Lower leg skin (tissue), 4 donors: Measurements from ENCODE around the gene GLT1D1. TPM values are rescaled to one million over a fixed set of nuclear protein-coding genes. Genes with fewer than 3 reads are reported as not detected.

ENCODE experiments used
- DNase-seq, 2 donors: peaks; one replicate each; pipeline ENCODE4 v3.0.0-alpha.2; 2019; ENCODE audit warnings: low spot score in 2 of 2
- H3K4me3 ChIP-seq: fragments of 200-600 bp; sonication (generic); 2 replicates; pipeline ENCODE4 v1.5.1; 2017; ENCODE audit warnings: mild to moderate bottlenecking, low read depth; ENCODE audit not compliant: poor library complexity, severe bottlenecking
- POLR2A ChIP-seq, 2 donors: fragments of 450-650 bp; IDR thresholded peaks; one replicate each; pipeline ENCODE4 v1.6.1; 2016 to 2017; ENCODE audit warnings: antibody characterized with exemption in 2 of 2, mild to moderate bottlenecking in 1 of 2, moderate library complexity in 1 of 2
- WGBS, 2 donors: methylation state at CpG; one replicate each; pipeline ENCODE4 v1.1.5; 2018; 5-methylcytosine and 5-hydroxymethylcytosine counted together
- intact Hi-C: fragments of 100-400 bp; cut with DNase I; formaldehyde crosslinking; loops from one replicate; pipeline ENCODE4 v1.15.0; 2023; ENCODE audit warnings: low total_unique reads
- total RNA-seq, 4 donors: library from RNA; depleted of rRNA; stranded (reverse); fragments of >200 nt; gene quantifications; one replicate each; pipeline ENCODE4 v1.1.0, GENCODE V29; 2016
- TF ChIP-seq, protein P1 (sequence below), 3 donors: fragments of 450-650 bp; IDR thresholded peaks; one replicate each; pipeline ENCODE4 v1.5.1; 2016; ENCODE audit warnings: antibody characterized with exemption in 3 of 3, mild to moderate bottlenecking in 3 of 3, moderate library complexity in 2 of 3

The GLT1D1 gene
- total RNA-seq, 4 donors from 2014 or later, result 1.5 to 2.2 (median 1.9) TPM

- no peak for DNase-seq
- TF ChIP-seq, protein P1, sequence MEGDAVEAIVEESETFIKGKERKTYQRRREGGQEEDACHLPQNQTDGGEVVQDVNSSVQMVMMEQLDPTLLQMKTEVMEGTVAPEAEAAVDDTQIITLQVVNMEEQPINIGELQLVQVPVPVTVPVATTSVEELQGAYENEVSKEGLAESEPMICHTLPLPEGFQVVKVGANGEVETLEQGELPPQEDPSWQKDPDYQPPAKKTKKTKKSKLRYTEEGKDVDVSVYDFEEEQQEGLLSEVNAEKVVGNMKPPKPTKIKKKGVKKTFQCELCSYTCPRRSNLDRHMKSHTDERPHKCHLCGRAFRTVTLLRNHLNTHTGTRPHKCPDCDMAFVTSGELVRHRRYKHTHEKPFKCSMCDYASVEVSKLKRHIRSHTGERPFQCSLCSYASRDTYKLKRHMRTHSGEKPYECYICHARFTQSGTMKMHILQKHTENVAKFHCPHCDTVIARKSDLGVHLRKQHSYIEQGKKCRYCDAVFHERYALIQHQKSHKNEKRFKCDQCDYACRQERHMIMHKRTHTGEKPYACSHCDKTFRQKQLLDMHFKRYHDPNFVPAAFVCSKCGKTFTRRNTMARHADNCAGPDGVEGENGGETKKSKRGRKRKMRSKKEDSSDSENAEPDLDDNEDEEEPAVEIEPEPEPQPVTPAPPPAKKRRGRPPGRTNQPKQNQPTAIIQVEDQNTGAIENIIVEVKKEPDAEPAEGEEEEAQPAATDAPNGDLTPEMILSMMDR (IDR thresholded peaks at IDR 0.05), result no peak
- no peak for TF ChIP-seq POLR2A (IDR thresholded peaks at IDR 0.05)
- intact Hi-C loops, result no loop called here
- 84 to 93% methylated on average over 25 of the region's 25 CpGs for WGBS, 2 donors
- H3K4me3 ChIP-seq, result no peak overlapping the region
These were observed 38.6 kb upstream of the GLT1D1 start for GRCh38 chr12:128814411-128815261.

- TF ChIP-seq, protein P1 (IDR thresholded peaks at IDR 0.05), result no peak
- TF ChIP-seq POLR2A (IDR thresholded peaks at IDR 0.05), result no peak
- intact Hi-C loops, result no loop called here
- H3K4me3 ChIP-seq, result no peak overlapping the region
- 84 to 88% methylated on average over 7 of the region's 7 CpGs for WGBS, 2 donors
- no peak for DNase-seq
These were observed 37.3 kb upstream of the GLT1D1 start for GRCh38 chr12:128815779-128816642.

- no peak for DNase-seq
- 93 to 96% methylated on average over 4 of the region's 4 CpGs for WGBS, 2 donors
- TF ChIP-seq, protein P1 (IDR thresholded peaks at IDR 0.05), result no peak
- TF ChIP-seq POLR2A (IDR thresholded peaks at IDR 0.05), result no peak
- intact Hi-C loops, result no loop called here
- no peak overlapping the region for H3K4me3 ChIP-seq
These were observed 36.7 kb upstream of the GLT1D1 start for GRCh38 chr12:128816643-128816920.

- TF ChIP-seq, protein P1 (IDR thresholded peaks at IDR 0.05), result no peak
- TF ChIP-seq POLR2A (IDR thresholded peaks at IDR 0.05), result no peak
- no peak overlapping the region for H3K4me3 ChIP-seq
- 39% methylated on average over 8 of the region's 8 CpGs for WGBS, 2 donors
- intact Hi-C loops, result no loop called here
- DNase-seq, result peak in 1 of 2 donors; percentile 33
These were observed 35.9 kb upstream of the GLT1D1 start for GRCh38 chr12:128817111-128818015.
